ENCODE results near the gene KSR2. TPM values are rescaled to one million over a fixed set of nuclear protein-coding genes. Genes with fewer than 3 reads are reported as not detected.

KSR2 gene
- total RNA-seq: under 0.01 TPM in 2 replicates

DNA sequence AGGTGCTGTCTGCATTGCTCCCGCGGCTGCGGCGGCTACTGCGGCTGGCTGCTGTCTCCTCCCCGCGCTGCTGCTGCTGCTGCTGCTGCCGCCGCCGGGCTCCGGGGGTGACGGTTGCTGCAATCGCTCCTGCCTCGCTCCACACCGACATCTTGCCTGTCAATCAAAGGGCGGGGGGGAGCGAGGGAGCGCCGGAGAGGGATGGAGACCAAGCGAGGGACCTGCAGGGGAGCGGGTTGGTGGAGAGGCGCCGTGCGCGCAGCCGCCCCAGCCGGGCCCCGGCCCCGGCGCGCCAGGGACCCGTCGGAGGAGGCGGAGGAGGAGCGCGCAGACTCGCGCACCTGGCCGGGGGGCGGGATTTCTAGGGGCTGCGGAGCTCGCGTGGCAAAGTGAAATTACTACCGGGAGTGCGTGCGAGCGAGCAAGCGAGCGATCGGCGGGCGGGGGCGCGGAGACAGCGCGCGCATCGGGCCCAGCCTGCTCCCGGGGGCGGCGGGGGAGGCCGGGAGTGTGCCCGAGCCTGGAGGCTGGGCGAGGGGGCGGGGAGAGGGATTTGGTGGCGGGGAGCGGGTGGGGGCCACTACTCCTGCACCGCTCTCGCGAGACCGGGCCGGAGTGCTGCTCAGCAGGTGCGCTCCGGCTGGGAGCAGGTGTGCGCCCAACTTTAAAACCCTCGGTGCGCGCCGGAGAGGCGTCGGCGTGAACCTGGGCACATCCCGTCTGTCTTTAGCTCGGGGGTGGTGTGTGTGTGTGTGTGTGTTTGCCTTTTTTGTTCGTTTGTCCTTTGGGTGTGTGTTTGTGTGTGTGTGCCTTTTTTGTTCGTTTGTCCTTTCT lies at the start of gene KSR2:
TSS of gene KSR2 (minus strand) at position 165 of the 834 bp plus-strand sequence. CDS start 735 bp downstream, outside the sequence.
- H4K20me1 ChIP-seq (ENCODE audit: insufficient read depth, low read length): no peaks in the 10 kb centered on the region
- H3K4me2 ChIP-seq (ENCODE audit: insufficient read depth, low read length): peak within 1 kb of the TSS; percentile 74
- no peaks in the 10 kb centered on the region for H3K36me3 ChIP-seq (ENCODE audit: insufficient read depth, low read length)
- peaks cover 31% of the 10 kb centered on the region for H3K27me3 ChIP-seq (ENCODE audit: insufficient read depth, low read length)
- H2AFZ ChIP-seq (ENCODE audit: low read length): peak within 1 kb of the TSS; percentile 47
- H3K27ac ChIP-seq (ENCODE audit: low read depth, low read length): no peak within 1 kb of the TSS
- H3K4me1 ChIP-seq (ENCODE audit: insufficient read depth, low read length): no peaks in the 10 kb centered on the region
- H3K9me3 ChIP-seq (ENCODE audit: low read depth, low read length): no peaks in the 10 kb centered on the region
- no peaks in the 10 kb centered on the region for H3K79me2 ChIP-seq (ENCODE audit: insufficient read depth, low read length)
- peak within 1 kb of the TSS; percentile 67 for H3K4me3 ChIP-seq (ENCODE audit: insufficient read depth, low read length)
- peak; percentile 87 for DNase-seq (ENCODE audit: insufficient read length, low spot score, missing footprints)
- TF ChIP-seq, protein P1, sequence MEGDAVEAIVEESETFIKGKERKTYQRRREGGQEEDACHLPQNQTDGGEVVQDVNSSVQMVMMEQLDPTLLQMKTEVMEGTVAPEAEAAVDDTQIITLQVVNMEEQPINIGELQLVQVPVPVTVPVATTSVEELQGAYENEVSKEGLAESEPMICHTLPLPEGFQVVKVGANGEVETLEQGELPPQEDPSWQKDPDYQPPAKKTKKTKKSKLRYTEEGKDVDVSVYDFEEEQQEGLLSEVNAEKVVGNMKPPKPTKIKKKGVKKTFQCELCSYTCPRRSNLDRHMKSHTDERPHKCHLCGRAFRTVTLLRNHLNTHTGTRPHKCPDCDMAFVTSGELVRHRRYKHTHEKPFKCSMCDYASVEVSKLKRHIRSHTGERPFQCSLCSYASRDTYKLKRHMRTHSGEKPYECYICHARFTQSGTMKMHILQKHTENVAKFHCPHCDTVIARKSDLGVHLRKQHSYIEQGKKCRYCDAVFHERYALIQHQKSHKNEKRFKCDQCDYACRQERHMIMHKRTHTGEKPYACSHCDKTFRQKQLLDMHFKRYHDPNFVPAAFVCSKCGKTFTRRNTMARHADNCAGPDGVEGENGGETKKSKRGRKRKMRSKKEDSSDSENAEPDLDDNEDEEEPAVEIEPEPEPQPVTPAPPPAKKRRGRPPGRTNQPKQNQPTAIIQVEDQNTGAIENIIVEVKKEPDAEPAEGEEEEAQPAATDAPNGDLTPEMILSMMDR (IDR thresholded peaks at IDR 0.05; ENCODE audit: extremely low read depth, low read depth, low read length): no peak

DNA sequence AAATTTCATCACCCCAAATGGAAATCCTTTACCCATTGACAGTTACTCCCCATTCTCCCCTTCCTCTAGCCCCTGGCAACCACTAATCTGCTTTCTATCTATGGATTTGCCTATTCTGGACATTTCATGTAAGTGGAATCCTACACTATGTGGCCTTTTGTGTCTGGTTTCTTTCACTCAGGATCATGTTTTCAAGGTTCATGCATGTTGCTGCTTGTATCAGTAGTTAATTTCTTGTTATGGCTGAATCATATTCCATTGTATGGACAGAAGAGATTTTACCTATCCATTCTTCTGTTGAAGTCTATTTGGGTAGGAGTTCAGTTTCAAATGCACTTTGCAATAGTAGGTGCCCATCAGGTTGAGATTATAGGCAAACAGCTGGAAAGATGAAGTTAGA lies 49.1 kb upstream of the KSR2 start:
- TF ChIP-seq, protein P1 (IDR thresholded peaks at IDR 0.05; ENCODE audit: extremely low read depth, low read depth, low read length): no peak
- Histone ChIP-seq H3K9me3 (ENCODE audit: low read depth, low read length) (no peaks in the 10 kb centered on the region), H3K4me2 (ENCODE audit: insufficient read depth, low read length) (peak overlapping the region; percentile 98)

DNA sequence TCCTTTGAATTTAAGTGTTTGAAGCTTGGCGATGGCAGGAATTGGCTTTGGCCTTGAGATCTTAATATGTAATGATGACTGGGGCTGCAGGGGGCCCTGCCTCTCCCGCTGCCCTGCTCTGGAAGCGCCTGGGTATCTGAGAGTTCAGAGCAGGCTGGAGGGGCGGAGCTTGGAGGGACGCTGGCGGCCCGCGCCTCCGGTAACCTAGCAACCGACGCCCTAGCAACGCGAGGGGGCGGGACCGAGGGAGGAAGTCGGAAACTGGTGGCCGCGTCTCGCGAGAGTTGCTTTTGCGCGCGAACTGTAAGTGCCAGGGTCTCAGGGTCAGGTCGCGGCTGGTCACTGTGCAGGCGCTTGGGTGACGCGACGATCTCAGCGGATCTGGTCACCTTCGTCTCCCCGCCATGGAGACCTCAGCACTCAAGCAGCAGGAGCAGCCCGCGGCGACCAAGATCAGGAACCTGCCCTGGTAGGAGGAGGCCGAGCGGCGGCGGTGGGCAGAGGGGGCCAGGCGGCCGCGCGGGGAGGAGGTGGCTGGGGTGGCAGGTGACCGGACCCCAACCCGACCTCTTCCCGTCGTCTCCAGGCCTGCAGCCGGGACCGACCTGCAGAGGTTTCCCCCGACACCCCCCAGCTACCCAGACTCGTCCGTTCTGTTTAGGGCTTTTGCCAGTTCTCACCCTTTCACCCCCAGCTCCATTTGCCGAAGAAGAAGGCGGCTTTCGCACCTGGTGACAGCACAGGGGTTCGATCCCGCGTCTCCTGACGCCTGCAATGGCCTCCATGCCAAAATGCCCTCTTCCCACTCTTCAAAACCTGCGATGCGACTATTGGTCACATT lies 47.9 kb upstream of the KSR2 start, which contains the start of gene RFC5:
TSS of gene RFC5 (plus strand) at position 280 of the 841 bp plus-strand sequence. CDS start at position 405, 125 bp downstream.
- Histone ChIP-seq H3K4me3 (ENCODE audit: insufficient read depth, low read length) (peak within 1 kb of the TSS; percentile 97), H3K27me3 (ENCODE audit: insufficient read depth, low read length) (no peaks in the 10 kb centered on the region), H3K79me2 (ENCODE audit: insufficient read depth, low read length) (peaks cover 18% of the 10 kb centered on the region), H4K20me1 (ENCODE audit: insufficient read depth, low read length) (no peaks in the 10 kb centered on the region), H3K4me2 (ENCODE audit: insufficient read depth, low read length) (peak within 1 kb of the TSS; percentile 98), H2AFZ (ENCODE audit: low read length) (peak within 1 kb of the TSS; percentile 99), H3K27ac (ENCODE audit: low read depth, low read length) (peak within 1 kb of the TSS; percentile 78), H3K9me3 (ENCODE audit: low read depth, low read length) (no peaks in the 10 kb centered on the region), H3K36me3 (ENCODE audit: insufficient read depth, low read length) (peaks cover 17% of the 10 kb centered on the region), H3K4me1 (ENCODE audit: insufficient read depth, low read length) (peaks cover 12% of the 10 kb centered on the region)
- DNase-seq (ENCODE audit: insufficient read length, low spot score, missing footprints): peak; percentile 98
- TF ChIP-seq, protein P1 (IDR thresholded peaks at IDR 0.05; ENCODE audit: extremely low read depth, low read depth, low read length): no peak

More for the DNA sequence above, 49.1 kb upstream of the KSR2 start:
- Histone ChIP-seq H3K36me3 (ENCODE audit: insufficient read depth, low read length) (peaks cover 17% of the 10 kb centered on the region), H4K20me1 (ENCODE audit: insufficient read depth, low read length) (no peaks in the 10 kb centered on the region), H3K4me1 (ENCODE audit: insufficient read depth, low read length) (peaks cover 12% of the 10 kb centered on the region), H3K27ac (ENCODE audit: low read depth, low read length) (no peak overlapping the region), H3K79me2 (ENCODE audit: insufficient read depth, low read length) (peaks cover 18% of the 10 kb centered on the region), H2AFZ (ENCODE audit: low read length) (no peak overlapping the region), H3K4me3 (ENCODE audit: insufficient read depth, low read length) (no peak overlapping the region), H3K27me3 (ENCODE audit: insufficient read depth, low read length) (no peaks in the 10 kb centered on the region)
- no peak for DNase-seq (ENCODE audit: insufficient read length, low spot score, missing footprints)

All from osteoblast (primary cell).